Activated CD8-positive, alpha-beta T cell treated with anti-CD3 and anti-CD28 coated beads for 36 hours (primary cell): Measurements from ENCODE around the gene MED16. TPM values are rescaled to one million over a fixed set of nuclear protein-coding genes. Genes with fewer than 3 reads are reported as not detected.
A peak's percentile ranks its signal among the peaks of the same experiment; 100 is the strongest.

Source experiments
- ATAC-seq: fragments of 200-7000 bp; cut with Tn5 transposase; one replicate; pipeline ENCODE4 v1.10.0; 2021; ENCODE audit warnings: mild to moderate bottlenecking, moderate library complexity
- CTCF ChIA-PET: fragments of 350-600 bp; sonication (Branson Sonifier 250); formaldehyde crosslinking; loops from one replicate; lab custom pipeline; 2021; ENCODE audit warnings: antibody characterized with exemption; lab: Charles Lee
- POLR2A ChIA-PET: fragments of 350-600 bp; sonication (Branson Sonifier 250); formaldehyde crosslinking; loops from one replicate; lab custom pipeline; 2021; ENCODE audit warnings: antibody characterized with exemption; lab: Charles Lee
- DNase-seq: peaks from one replicate; pipeline ENCODE4 v3.0.0-alpha.2; 2020
- H3K27ac Mint-ChIP-seq: one replicate; pipeline ENCODE4 v1.8.0; 2021; ENCODE audit warnings: mild to moderate bottlenecking, mixed read lengths
- H3K27me3 Mint-ChIP-seq: one replicate; pipeline ENCODE4 v1.8.0; 2021; ENCODE audit warnings: mixed read lengths
- H3K36me3 Mint-ChIP-seq: one replicate; pipeline ENCODE4 v1.8.0; 2021; ENCODE audit warnings: low read depth, mixed read lengths
- H3K4me1 Mint-ChIP-seq: one replicate; pipeline ENCODE4 v1.8.0; 2021; ENCODE audit warnings: low read depth, mixed read lengths
- H3K4me3 Mint-ChIP-seq: one replicate; pipeline ENCODE4 v1.8.0; 2021; ENCODE audit warnings: mild to moderate bottlenecking, moderate library complexity, mixed read lengths
- H3K9me3 Mint-ChIP-seq: one replicate; pipeline ENCODE4 v1.8.0; 2021; ENCODE audit warnings: mixed read lengths
- intact Hi-C: fragments of 100-400 bp; cut with micrococcal nuclease; formaldehyde crosslinking; loops from one replicate; pipeline ENCODE4 v1.10.0; 2022
- total RNA-seq, 2 experiments: library from RNA; stranded (reverse); gene quantifications; one replicate each; pipeline ENCODE4 v1.2.3, GENCODE V29; 2021
- TF ChIP-seq, protein P1 (sequence below): fragments of 200-600 bp; IDR thresholded peaks from one replicate; pipeline ENCODE4 v1.8.0; 2022; ENCODE audit warnings: antibody characterized with exemption, mild to moderate bottlenecking

Gene MED16
- total RNA-seq, 2 experiments from 2014 or later, result 37.6 to 37.8 TPM

DNA sequence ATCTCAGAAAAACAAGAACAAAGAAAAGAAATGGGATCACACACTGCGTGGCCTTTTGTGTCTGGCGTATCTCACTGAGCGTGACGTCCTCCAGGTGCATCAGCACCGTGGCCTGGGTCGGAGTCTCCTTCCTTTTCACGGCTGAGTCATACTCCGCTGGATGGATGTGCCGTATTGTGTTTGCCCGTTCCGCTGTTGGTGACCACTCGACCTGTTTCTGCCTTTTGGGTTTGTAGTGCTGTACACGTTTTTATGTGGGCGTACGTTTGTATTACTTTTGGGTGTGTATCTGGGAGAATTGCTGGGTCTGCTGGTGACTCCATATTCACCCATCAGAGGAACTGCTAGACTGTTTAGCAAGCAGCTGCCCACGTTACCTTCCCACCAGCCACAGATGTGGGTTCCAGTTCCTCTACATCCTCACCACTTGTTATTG lies 44.3 kb upstream of the MED16 start:
- POLR2A ChIA-PET, result no interaction called here
- H3K4me1 Mint-ChIP-seq, result peaks cover 40% of the 10 kb centered on the region

GRCh38 chr19:936175-936546 lies 43.2 kb upstream of the MED16 start:
- H3K9me3 Mint-ChIP-seq, result peaks cover 3% of the 10 kb centered on the region
- intact Hi-C loops, result no loop called here
- DNase-seq (no peak), ATAC-seq (no peak)
- POLR2A ChIA-PET, result interaction anchor here (0.9 kb wide), 1 partner anchor 12 kb away, joined by 3 read pairs; no protein-coding TSS in a partner anchor
- H3K36me3 Mint-ChIP-seq, result peaks cover 3% of the 10 kb centered on the region
- H3K4me1 Mint-ChIP-seq, result peaks cover 38% of the 10 kb centered on the region
- no peak overlapping the region for H3K4me3 Mint-ChIP-seq
- CTCF ChIA-PET, result interaction anchor here (2.0 to 2.5 kb wide), 2 partner anchors 35 to 46 kb away, joined by 4 to 8 read pairs; no protein-coding TSS in a partner anchor
- peaks cover 1% of the 10 kb centered on the region for H3K27me3 Mint-ChIP-seq
- no peak overlapping the region for H3K27ac Mint-ChIP-seq
- TF ChIP-seq, protein P1, sequence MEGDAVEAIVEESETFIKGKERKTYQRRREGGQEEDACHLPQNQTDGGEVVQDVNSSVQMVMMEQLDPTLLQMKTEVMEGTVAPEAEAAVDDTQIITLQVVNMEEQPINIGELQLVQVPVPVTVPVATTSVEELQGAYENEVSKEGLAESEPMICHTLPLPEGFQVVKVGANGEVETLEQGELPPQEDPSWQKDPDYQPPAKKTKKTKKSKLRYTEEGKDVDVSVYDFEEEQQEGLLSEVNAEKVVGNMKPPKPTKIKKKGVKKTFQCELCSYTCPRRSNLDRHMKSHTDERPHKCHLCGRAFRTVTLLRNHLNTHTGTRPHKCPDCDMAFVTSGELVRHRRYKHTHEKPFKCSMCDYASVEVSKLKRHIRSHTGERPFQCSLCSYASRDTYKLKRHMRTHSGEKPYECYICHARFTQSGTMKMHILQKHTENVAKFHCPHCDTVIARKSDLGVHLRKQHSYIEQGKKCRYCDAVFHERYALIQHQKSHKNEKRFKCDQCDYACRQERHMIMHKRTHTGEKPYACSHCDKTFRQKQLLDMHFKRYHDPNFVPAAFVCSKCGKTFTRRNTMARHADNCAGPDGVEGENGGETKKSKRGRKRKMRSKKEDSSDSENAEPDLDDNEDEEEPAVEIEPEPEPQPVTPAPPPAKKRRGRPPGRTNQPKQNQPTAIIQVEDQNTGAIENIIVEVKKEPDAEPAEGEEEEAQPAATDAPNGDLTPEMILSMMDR, result no peak

More for the DNA sequence above, 44.3 kb upstream of the MED16 start:
- ATAC-seq, result peak; percentile 63
- Mint-ChIP-seq H3K27ac (peak overlapping the region; percentile 68), H3K27me3 (peaks cover 6% of the 10 kb centered on the region), H3K4me3 (no peak overlapping the region), H3K9me3 (peaks cover 3% of the 10 kb centered on the region), H3K36me3 (peaks cover 3% of the 10 kb centered on the region)
- TF ChIP-seq, protein P1, result no peak
- CTCF ChIA-PET, result interaction anchor here (1.2 to 2.5 kb wide), 2 partner anchors 34 to 58 kb away, joined by 3 to 8 read pairs; no protein-coding TSS in a partner anchor
- intact Hi-C loops, result no loop called here
- DNase-seq, result peak; percentile 88

DNA sequence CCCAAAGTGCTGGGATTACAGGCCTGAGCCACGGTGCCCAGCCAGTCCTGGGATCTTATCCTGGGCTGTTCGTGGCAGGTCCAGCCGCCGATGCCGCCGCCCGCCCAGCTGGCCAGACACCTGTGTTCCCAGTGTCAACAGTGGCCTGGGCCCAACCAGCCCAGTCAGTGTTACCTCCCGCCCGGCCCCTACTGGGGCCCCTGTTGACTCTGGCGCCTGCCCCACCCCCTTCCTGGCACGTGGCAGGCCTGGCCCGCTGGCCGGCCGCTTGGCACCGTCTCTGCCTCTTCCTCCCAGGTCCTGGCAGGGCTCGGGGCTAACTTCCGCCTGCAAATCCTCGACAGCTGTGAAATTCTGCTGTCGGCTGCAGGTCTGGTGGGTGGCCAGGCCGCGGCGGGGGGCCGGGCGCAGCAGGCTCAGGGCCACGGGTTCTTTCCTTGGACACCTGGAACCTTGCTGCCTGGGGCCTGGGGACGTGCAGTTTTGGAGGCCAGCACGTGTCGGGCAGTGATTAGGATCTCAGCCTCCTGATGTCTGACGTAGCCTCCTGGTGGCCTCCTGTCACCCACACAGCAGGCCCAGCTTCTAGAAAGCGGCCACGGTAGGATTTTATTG lies 42.0 kb upstream of the MED16 start:
- Mint-ChIP-seq H3K27ac (no peak overlapping the region), H3K4me3 (no peak overlapping the region), H3K36me3 (peaks cover 3% of the 10 kb centered on the region), H3K27me3 (peaks cover 1% of the 10 kb centered on the region), H3K9me3 (peaks cover 3% of the 10 kb centered on the region), H3K4me1 (peaks cover 33% of the 10 kb centered on the region)
- intact Hi-C loops, result no loop called here
- ATAC-seq (no peak), DNase-seq (no peak)
- TF ChIP-seq, protein P1, result no peak
- ChIA-PET CTCF (interaction anchor here (2.0 to 2.5 kb wide), 2 partner anchors 36 to 47 kb away, joined by 4 to 8 read pairs; no protein-coding TSS in a partner anchor), POLR2A (no interaction called here)

GRCh38 chr19:934197-934840 lies 41.3 kb upstream of the MED16 start:
- peaks cover 3% of the 10 kb centered on the region for H3K36me3 Mint-ChIP-seq
- ATAC-seq, result no peak
- peaks cover 1% of the 10 kb centered on the region for H3K27me3 Mint-ChIP-seq
- peaks cover 28% of the 10 kb centered on the region for H3K4me1 Mint-ChIP-seq
- H3K27ac Mint-ChIP-seq, result no peak overlapping the region
- peaks cover 3% of the 10 kb centered on the region for H3K9me3 Mint-ChIP-seq
- H3K4me3 Mint-ChIP-seq, result no peak overlapping the region
- CTCF ChIA-PET, result interaction anchor here (1.0 kb wide), 1 partner anchor 262 kb away, joined by 4 read pairs; no protein-coding TSS in a partner anchor
- intact Hi-C loops, result no loop called here
- TF ChIP-seq, protein P1, result no peak
- POLR2A ChIA-PET, result no interaction called here
- DNase-seq, result no peak

- DNase-seq, result no peak
- Mint-ChIP-seq H3K27me3 (peaks cover 1% of the 10 kb centered on the region), H3K4me3 (no peak overlapping the region), H3K4me1 (peaks cover 27% of the 10 kb centered on the region), H3K36me3 (peaks cover 3% of the 10 kb centered on the region), H3K9me3 (peaks cover 3% of the 10 kb centered on the region), H3K27ac (no peak overlapping the region)
- intact Hi-C loops, result no loop called here
- ATAC-seq, result no peak
- POLR2A ChIA-PET, result interaction anchor here (1.2 to 1.5 kb wide), 3 partner anchors 9 to 51 kb away, joined by 3 to 8 read pairs (median 6); partner anchors contain the start of gene WDR18
- CTCF ChIA-PET, result interaction anchor here (1.0 kb wide), 1 partner anchor 261 kb away, joined by 4 read pairs; no protein-coding TSS in a partner anchor
- TF ChIP-seq, protein P1, result no peak
These were observed 40.5 kb upstream of the MED16 start for GRCh38 chr19:933553-933882.
